Cardiac muscle cell (in vitro differentiated cells and primary cell): Measurements from ENCODE around the gene HOOK2. TPM values are rescaled to one million over a fixed set of nuclear protein-coding genes. Genes with fewer than 3 reads are reported as not detected.

ENCODE experiments used
- DNase-seq, 2 donors: peaks; one replicate each; pipeline versions ENCODE4 v3.0.0 to v3.0.0-alpha.2; 2010 to 2017; ENCODE audit warnings: low read depth in 1 of 2, low spot score in 1 of 2
- H3K27ac ChIP-seq: fragments of 200-600 bp; sonication (generic); 2 replicates; pipeline ENCODE4 v1.5.1; 2016
- H3K27me3 ChIP-seq: fragments of 200-600 bp; sonication (generic); 2 replicates; pipeline ENCODE4 v1.6.0; 2016; ENCODE audit warnings: control low read depth
- H3K36me3 ChIP-seq: fragments of 200-600 bp; sonication (generic); 2 replicates; pipeline ENCODE4 v1.5.1; 2016; ENCODE audit warnings: control low read depth
- H3K4me1 ChIP-seq: fragments of 200-600 bp; sonication (generic); 2 replicates; pipeline ENCODE4 v1.8.1; 2017; ENCODE audit warnings: low read depth, mild to moderate bottlenecking, mixed run types
- H3K4me3 ChIP-seq: fragments of 200-600 bp; sonication (generic); 2 replicates; pipeline ENCODE4 v1.5.1; 2016; ENCODE audit warnings: mild to moderate bottlenecking
- H3K9me3 ChIP-seq: fragments of 200-600 bp; sonication (generic); 2 replicates; pipeline ENCODE4 v1.5.1; 2017; ENCODE audit warnings: low read depth, mild to moderate bottlenecking, control low read depth
- polyA plus RNA-seq: library from polyadenylated mRNA; unstranded; fragments of >200 nt; fragmentation: Nextera tagmentation; extraction: Ambion mirVana; gene quantifications from 2 replicates; pipeline ENCODE4 v1.2.1, GENCODE V29; 2016
- total RNA-seq: library from RNA; depleted of rRNA; stranded (reverse); fragments of >200 nt; gene quantifications from 2 replicates; pipeline ENCODE4 v1.2.3, GENCODE V29; 2016
- TF ChIP-seq, protein P1 (sequence below): IDR thresholded peaks from 2 replicates; pipeline ENCODE4 v1.5.1; 2012; ENCODE audit warnings: low read depth, mild to moderate bottlenecking, low read length

The HOOK2 gene
- total and polyA plus RNA-seq, 2 experiments from 2014 or later: 31.1 to 54.4 TPM

- Histone ChIP-seq H3K27me3 (no peaks in the 10 kb centered on the region), H3K27ac (no peak overlapping the region), H3K4me3 (no peak overlapping the region), H3K36me3 (no peaks in the 10 kb centered on the region), H3K9me3 (no peaks in the 10 kb centered on the region), H3K4me1 (no peaks in the 10 kb centered on the region)
- no peak for DNase-seq
- TF ChIP-seq, protein P1, sequence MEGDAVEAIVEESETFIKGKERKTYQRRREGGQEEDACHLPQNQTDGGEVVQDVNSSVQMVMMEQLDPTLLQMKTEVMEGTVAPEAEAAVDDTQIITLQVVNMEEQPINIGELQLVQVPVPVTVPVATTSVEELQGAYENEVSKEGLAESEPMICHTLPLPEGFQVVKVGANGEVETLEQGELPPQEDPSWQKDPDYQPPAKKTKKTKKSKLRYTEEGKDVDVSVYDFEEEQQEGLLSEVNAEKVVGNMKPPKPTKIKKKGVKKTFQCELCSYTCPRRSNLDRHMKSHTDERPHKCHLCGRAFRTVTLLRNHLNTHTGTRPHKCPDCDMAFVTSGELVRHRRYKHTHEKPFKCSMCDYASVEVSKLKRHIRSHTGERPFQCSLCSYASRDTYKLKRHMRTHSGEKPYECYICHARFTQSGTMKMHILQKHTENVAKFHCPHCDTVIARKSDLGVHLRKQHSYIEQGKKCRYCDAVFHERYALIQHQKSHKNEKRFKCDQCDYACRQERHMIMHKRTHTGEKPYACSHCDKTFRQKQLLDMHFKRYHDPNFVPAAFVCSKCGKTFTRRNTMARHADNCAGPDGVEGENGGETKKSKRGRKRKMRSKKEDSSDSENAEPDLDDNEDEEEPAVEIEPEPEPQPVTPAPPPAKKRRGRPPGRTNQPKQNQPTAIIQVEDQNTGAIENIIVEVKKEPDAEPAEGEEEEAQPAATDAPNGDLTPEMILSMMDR: no peak
Measured at GRCh38 chr19:12764698-12765097, 10.7 kb downstream of the HOOK2 start.

- DNase-seq: no peak
- Histone ChIP-seq H3K27ac (no peak overlapping the region), H3K36me3 (no peaks in the 10 kb centered on the region), H3K4me1 (no peaks in the 10 kb centered on the region), H3K9me3 (no peaks in the 10 kb centered on the region), H3K4me3 (no peak overlapping the region), H3K27me3 (no peaks in the 10 kb centered on the region)
- TF ChIP-seq, protein P1: no peak
Measured at GRCh38 chr19:12763100-12763499, 12.3 kb downstream of the HOOK2 start.

GRCh38 chr19:12759686-12760085, 15.7 kb downstream of the HOOK2 start:
- no peak for DNase-seq
- H3K9me3 ChIP-seq: no peaks in the 10 kb centered on the region
- no peaks in the 10 kb centered on the region for H3K36me3 ChIP-seq
- H3K4me3 ChIP-seq: no peak overlapping the region
- peaks cover 4% of the 10 kb centered on the region for H3K4me1 ChIP-seq
- peaks cover 2% of the 10 kb centered on the region for H3K27me3 ChIP-seq
- no peak overlapping the region for H3K27ac ChIP-seq
- TF ChIP-seq, protein P1: no peak

DNA sequence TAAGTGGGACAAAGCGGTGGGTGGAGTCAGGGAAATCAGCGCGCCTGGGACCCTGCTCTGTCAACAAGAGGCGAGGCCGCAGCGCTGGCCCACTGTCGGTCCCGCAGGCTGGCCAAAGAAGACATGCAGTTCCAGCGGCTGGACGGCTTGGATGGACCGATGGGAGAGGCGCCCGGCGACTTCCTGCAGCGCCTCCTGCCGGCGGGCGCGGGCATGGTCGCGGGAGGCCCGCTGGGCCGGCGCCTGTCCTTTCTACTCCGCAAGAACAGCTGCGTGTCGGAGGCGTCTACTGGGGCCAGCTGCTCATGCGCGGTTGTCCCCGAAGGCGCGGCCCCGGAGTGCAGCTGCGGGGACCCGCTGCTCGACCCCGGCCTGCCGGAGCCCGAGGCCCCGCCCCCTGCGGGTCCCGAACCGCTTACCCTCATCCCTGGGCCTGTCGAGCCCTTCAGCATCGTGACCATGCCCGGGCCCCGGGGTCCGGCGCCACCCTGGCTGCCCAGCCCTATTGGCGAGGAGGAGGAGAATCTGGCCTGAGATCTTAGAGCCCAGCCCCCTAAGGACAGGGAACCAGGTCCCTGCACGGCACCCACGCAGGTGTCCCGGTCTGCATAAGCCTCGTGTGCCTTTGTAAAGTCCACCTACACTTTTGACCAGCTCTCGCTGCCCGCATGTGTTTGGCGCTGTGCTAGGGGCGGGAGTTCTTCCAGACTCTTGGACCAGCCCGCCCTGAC, 17.6 kb downstream of the HOOK2 start:
- Histone ChIP-seq H3K27me3 (peaks cover 18% of the 10 kb centered on the region), H3K4me1 (peaks cover 4% of the 10 kb centered on the region), H3K27ac (no peak overlapping the region), H3K4me3 (peak overlapping the region; percentile 16), H3K36me3 (no peaks in the 10 kb centered on the region), H3K9me3 (no peaks in the 10 kb centered on the region)
- TF ChIP-seq, protein P1: peak; percentile 97
- DNase-seq: peak; percentile 76 to 86

GRCh38 chr19:12756150-12756883, 19.0 kb downstream of the HOOK2 start:
- no peaks in the 10 kb centered on the region for H3K9me3 ChIP-seq
- H3K27ac ChIP-seq: no peak overlapping the region
- TF ChIP-seq, protein P1: no peak
- H3K4me1 ChIP-seq: peaks cover 4% of the 10 kb centered on the region
- H3K36me3 ChIP-seq: no peaks in the 10 kb centered on the region
- no peak for DNase-seq
- peaks cover 32% of the 10 kb centered on the region for H3K27me3 ChIP-seq
- no peak overlapping the region for H3K4me3 ChIP-seq
